ENCODE data around the gene TRIO. TPM values are rescaled to one million over a fixed set of nuclear protein-coding genes. Genes with fewer than 3 reads are reported as not detected.

Gene TRIO
- polyA plus RNA-seq, 1 of the 3 experiments (the other 2 are of a cell fraction), result 229 TPM

DNA sequence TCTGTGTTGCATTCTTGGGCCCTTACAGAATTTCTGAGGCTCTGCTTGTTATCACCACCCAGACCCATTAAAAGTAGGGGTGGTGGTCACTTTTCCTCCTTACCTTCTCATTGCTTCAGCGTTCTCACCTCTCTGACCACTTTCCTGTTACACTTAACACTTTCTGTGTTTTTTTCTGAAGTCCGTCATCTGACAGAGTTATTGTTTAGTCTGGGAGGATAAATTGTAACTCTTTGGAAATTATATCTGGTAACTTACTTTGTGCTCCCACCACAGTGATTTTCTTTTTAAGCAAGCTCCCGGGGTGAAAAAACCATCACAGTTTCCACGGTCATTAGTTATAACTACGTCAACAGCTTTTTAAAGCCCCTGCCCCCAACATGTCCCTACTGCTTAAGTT, 227.2 kb downstream of the TRIO start:
- ChIA-PET CTCF (interaction anchor here (1.9 to 8.6 kb wide), 2 partner anchors 18 to 278 kb away, joined by 7 to 68 read pairs; no protein-coding TSS in a partner anchor), POLR2A (no interaction called here)
- H3K27ac ChIP-seq (ENCODE audit: low read depth in 2 of 2, low read length in 1 of 2), result no peak overlapping the region
- no peak overlapping the region for H3K4me2 ChIP-seq
- TF ChIP-seq TEAD4 (IDR thresholded peaks at IDR 0.05; ENCODE audit: borderline replicate concordance, insufficient read depth) (no peak), MEF2A (IDR thresholded peaks at IDR 0.05; ENCODE audit: borderline replicate concordance, low read depth) (no peak), CHD2 (IDR thresholded peaks at IDR 0.05; ENCODE audit: low read length, partially characterized antibody) (no peak), FOXJ3 (CRISPR knock-in tag; IDR thresholded peaks at IDR 0.05) (no peak)
- TF ChIP-seq, protein P1, sequence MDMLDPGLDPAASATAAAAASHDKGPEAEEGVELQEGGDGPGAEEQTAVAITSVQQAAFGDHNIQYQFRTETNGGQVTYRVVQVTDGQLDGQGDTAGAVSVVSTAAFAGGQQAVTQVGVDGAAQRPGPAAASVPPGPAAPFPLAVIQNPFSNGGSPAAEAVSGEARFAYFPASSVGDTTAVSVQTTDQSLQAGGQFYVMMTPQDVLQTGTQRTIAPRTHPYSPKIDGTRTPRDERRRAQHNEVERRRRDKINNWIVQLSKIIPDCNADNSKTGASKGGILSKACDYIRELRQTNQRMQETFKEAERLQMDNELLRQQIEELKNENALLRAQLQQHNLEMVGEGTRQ (IDR thresholded peaks at IDR 0.05; ENCODE audit: borderline replicate concordance, low read depth, low read length), result no peak
- no peak overlapping the region for H2AFZ ChIP-seq (ENCODE audit: low read depth)
- H3K4me3 ChIP-seq (ENCODE audit: low read depth in 2 of 2, low read length in 1 of 2), result no peak overlapping the region
- 0 out of 2 replicates have a peak, but pooled peaks cover 3% of the 10 kb centered on the region for H4K20me1 ChIP-seq (ENCODE audit: insufficient read depth)
- DNase-seq, result no peak
- H3K9ac ChIP-seq, result no peak overlapping the region
- peaks cover 13% of the 10 kb centered on the region for H3F3A ChIP-seq (replicated peaks; ENCODE audit: insufficient read depth)
- 95% methylated on average over 5 of the region's 5 CpGs for WGBS (ENCODE audit: low lambda C conversion rate)
- peaks cover 69% of the 10 kb centered on the region; the same call in 1 of the 2 replicates for H3K79me2 ChIP-seq (ENCODE audit: insufficient read depth)
- H3K9me3 ChIP-seq, result no peaks in the 10 kb centered on the region
- peaks cover 92 to 93% of the 10 kb centered on the region in 2 experiments for H3K36me3 ChIP-seq (replicated peaks in 1 of 2; ENCODE audit: control insufficient read depth in 1 of 2, insufficient read depth in 2 of 2, low read length in 1 of 2)
- no peaks in the 10 kb centered on the region for H3K27me3 ChIP-seq (ENCODE audit: insufficient read depth)
- no peaks in the 10 kb centered on the region for H3K9me2 ChIP-seq
- H3K4me1 ChIP-seq (ENCODE audit: control insufficient read depth in 1 of 2, insufficient read depth in 2 of 2, low read depth in 1 of 2, low read length in 1 of 2), result peaks cover 2 to 5% of the 10 kb centered on the region in 2 experiments; a peak in 2 of 4 replicates

GRCh38 chr5:14373685-14374084, 230.5 kb downstream of the TRIO start:
- H3F3A ChIP-seq (replicated peaks; ENCODE audit: insufficient read depth), result peaks cover 16% of the 10 kb centered on the region
- no peak overlapping the region for H3K9ac ChIP-seq
- no peak for DNase-seq
- H3K4me3 ChIP-seq (ENCODE audit: low read depth in 2 of 2, low read length in 1 of 2), result no peak overlapping the region
- no peaks in the 10 kb centered on the region for H3K9me2 ChIP-seq
- H3K4me2 ChIP-seq, result no peak overlapping the region
- CTCF ChIA-PET, result interaction anchor here (1.0 to 8.6 kb wide), 5 partner anchors 9 to 386 kb away, joined by 3 to 68 read pairs (median 5); no protein-coding TSS in a partner anchor
- peaks cover 87 to 89% of the 10 kb centered on the region in 2 experiments for H3K36me3 ChIP-seq (replicated peaks in 1 of 2; ENCODE audit: control insufficient read depth in 1 of 2, insufficient read depth in 2 of 2, low read length in 1 of 2)
- no peak for TF ChIP-seq FOXJ3 (CRISPR knock-in tag; IDR thresholded peaks at IDR 0.05)
- TF ChIP-seq TCF12 (IDR thresholded peaks at IDR 0.05), result no peak
- TF ChIP-seq SIN3A (IDR thresholded peaks at IDR 0.05; ENCODE audit: borderline replicate concordance, low read depth, low read length), result no peak
- no peak for TF ChIP-seq RXRA (IDR thresholded peaks at IDR 0.05; ENCODE audit: borderline replicate concordance, low read depth)
- TF ChIP-seq FOSL2 (IDR thresholded peaks at IDR 0.05; ENCODE audit: borderline replicate concordance, low read depth), result no peak
- no peak for TF ChIP-seq RAD21 (IDR thresholded peaks at IDR 0.05; ENCODE audit: low read length)
- no peak for TF ChIP-seq JUND (IDR thresholded peaks at IDR 0.05)
- TF ChIP-seq GATA2 (CRISPR knock-in tag; IDR thresholded peaks at IDR 0.05), result no peak
- TF ChIP-seq PBX3 (IDR thresholded peaks at IDR 0.05), result no peak
- TF ChIP-seq MEF2A (IDR thresholded peaks at IDR 0.05; ENCODE audit: borderline replicate concordance, low read depth), result no peak
- TF ChIP-seq RFX5 (IDR thresholded peaks at IDR 0.05; ENCODE audit: low read length), result no peak
- TF ChIP-seq TEAD4 (IDR thresholded peaks at IDR 0.05; ENCODE audit: borderline replicate concordance, insufficient read depth), result no peak
- TF ChIP-seq, protein P2, sequence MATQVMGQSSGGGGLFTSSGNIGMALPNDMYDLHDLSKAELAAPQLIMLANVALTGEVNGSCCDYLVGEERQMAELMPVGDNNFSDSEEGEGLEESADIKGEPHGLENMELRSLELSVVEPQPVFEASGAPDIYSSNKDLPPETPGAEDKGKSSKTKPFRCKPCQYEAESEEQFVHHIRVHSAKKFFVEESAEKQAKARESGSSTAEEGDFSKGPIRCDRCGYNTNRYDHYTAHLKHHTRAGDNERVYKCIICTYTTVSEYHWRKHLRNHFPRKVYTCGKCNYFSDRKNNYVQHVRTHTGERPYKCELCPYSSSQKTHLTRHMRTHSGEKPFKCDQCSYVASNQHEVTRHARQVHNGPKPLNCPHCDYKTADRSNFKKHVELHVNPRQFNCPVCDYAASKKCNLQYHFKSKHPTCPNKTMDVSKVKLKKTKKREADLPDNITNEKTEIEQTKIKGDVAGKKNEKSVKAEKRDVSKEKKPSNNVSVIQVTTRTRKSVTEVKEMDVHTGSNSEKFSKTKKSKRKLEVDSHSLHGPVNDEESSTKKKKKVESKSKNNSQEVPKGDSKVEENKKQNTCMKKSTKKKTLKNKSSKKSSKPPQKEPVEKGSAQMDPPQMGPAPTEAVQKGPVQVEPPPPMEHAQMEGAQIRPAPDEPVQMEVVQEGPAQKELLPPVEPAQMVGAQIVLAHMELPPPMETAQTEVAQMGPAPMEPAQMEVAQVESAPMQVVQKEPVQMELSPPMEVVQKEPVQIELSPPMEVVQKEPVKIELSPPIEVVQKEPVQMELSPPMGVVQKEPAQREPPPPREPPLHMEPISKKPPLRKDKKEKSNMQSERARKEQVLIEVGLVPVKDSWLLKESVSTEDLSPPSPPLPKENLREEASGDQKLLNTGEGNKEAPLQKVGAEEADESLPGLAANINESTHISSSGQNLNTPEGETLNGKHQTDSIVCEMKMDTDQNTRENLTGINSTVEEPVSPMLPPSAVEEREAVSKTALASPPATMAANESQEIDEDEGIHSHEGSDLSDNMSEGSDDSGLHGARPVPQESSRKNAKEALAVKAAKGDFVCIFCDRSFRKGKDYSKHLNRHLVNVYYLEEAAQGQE (IDR thresholded peaks at IDR 0.05; ENCODE audit: low read depth, low read length), result no peak
- no peak for TF ChIP-seq EP300 (IDR thresholded peaks at IDR 0.05; ENCODE audit: borderline replicate concordance in 1 of 2, low read depth in 1 of 2, low read length in 1 of 2)
- TF ChIP-seq FOXM1 (IDR thresholded peaks at IDR 0.05; ENCODE audit: low read depth), result no peak
- no peak for TF ChIP-seq SMC3 (IDR thresholded peaks at IDR 0.05; ENCODE audit: low read depth, low read length)
- TF ChIP-seq CTCF (IDR thresholded peaks at IDR 0.05), result no peak
- TF ChIP-seq CHD2 (IDR thresholded peaks at IDR 0.05; ENCODE audit: low read length, partially characterized antibody), result no peak
- H3K9me3 ChIP-seq, result no peaks in the 10 kb centered on the region
- POLR2A ChIA-PET, result no interaction called here
- H3K79me2 ChIP-seq (ENCODE audit: insufficient read depth), result peaks cover 67% of the 10 kb centered on the region
- H2AFZ ChIP-seq (ENCODE audit: low read depth), result no peak overlapping the region
- peaks cover 2 to 9% of the 10 kb centered on the region in 2 experiments; a peak in 2 of 4 replicates for H3K4me1 ChIP-seq (ENCODE audit: control insufficient read depth in 1 of 2, insufficient read depth in 2 of 2, low read depth in 1 of 2, low read length in 1 of 2)
- no peak overlapping the region for H3K27ac ChIP-seq (ENCODE audit: low read depth in 2 of 2, low read length in 1 of 2)
- no peaks in the 10 kb centered on the region for H3K27me3 ChIP-seq (ENCODE audit: insufficient read depth)
- WGBS (ENCODE audit: low lambda C conversion rate), result 95% methylated on average over 5 of the region's 6 CpGs
- peaks cover 14% of the 10 kb centered on the region; the same call in 1 of the 2 replicates for H4K20me1 ChIP-seq (ENCODE audit: insufficient read depth)
